HAP-1 (cell line): Measurements from ENCODE around the gene THOC6.

Experiments used
- DNase-seq, 2 experiments: peaks; one replicate each; pipeline ENCODE4 v3.0.0-alpha.2; 2016 to 2020; ENCODE audit warnings: low spot score in 2 of 2
- H3K27me3 ChIP-seq: fragments of 250-450 bp; sonication (Bioruptor Pico); 2 replicates; pipeline ENCODE4 v1.5.1; 2020; ENCODE audit warnings: low read depth, mild to moderate bottlenecking, moderate library complexity
- H3K36me3 ChIP-seq: fragments of 250-450 bp; sonication (Bioruptor Pico); replicated peaks from 2 replicates; pipeline ENCODE4 v1.5.1; 2020; ENCODE audit warnings: mild to moderate bottlenecking
- H3K4me1 ChIP-seq: fragments of 250-450 bp; sonication (Bioruptor Pico); 2 replicates; pipeline ENCODE4 v1.5.1; 2020; ENCODE audit warnings: mild to moderate bottlenecking
- H3K4me3 ChIP-seq: fragments of 250-450 bp; sonication (Bioruptor Pico); 2 replicates; pipeline ENCODE4 v1.5.1; 2020; ENCODE audit warnings: mild to moderate bottlenecking, moderate library complexity
- H3K9me3 ChIP-seq: fragments of 250-450 bp; sonication (Bioruptor Pico); 2 replicates; pipeline ENCODE4 v1.5.1; 2020; ENCODE audit warnings: mild to moderate bottlenecking, moderate library complexity
- in situ Hi-C: fragments of 300-500 bp; cut with MboI; formaldehyde crosslinking; loops from 3 replicates; pipeline ENCODE4 v1.14.3; 2020; ENCODE audit warnings: low sequenced_read_pairs, inconsistent platforms, mixed read lengths

Gene THOC6

GRCh38 chr16:2985462-2985861 is 38.4 kb upstream of the THOC6 start:
- Histone ChIP-seq H3K9me3 (no peaks in the 10 kb centered on the region), H3K27me3 (peaks cover 3% of the 10 kb centered on the region; the same call in 1 of the 2 replicates), H3K4me1 (peaks cover 21% of the 10 kb centered on the region), H3K36me3 (no peaks in the 10 kb centered on the region), H3K4me3 (no peak overlapping the region)
- DNase-seq, result no peak
- in situ Hi-C loops, result no loop called here

- Histone ChIP-seq H3K4me1 (peaks cover 17% of the 10 kb centered on the region), H3K36me3 (no peaks in the 10 kb centered on the region), H3K27me3 (peaks cover 3% of the 10 kb centered on the region; the same call in 1 of the 2 replicates), H3K9me3 (no peaks in the 10 kb centered on the region), H3K4me3 (no peak overlapping the region)
- in situ Hi-C loops, result no loop called here
- no peak for DNase-seq
These were observed 37.9 kb upstream of the THOC6 start for GRCh38 chr16:2985893-2986355.

GRCh38 chr16:2986623-2987188 is 37.1 kb upstream of the THOC6 start:
- in situ Hi-C loops, result no loop called here
- no peaks in the 10 kb centered on the region for H3K36me3 ChIP-seq
- H3K4me3 ChIP-seq, result no peak overlapping the region
- H3K9me3 ChIP-seq, result no peaks in the 10 kb centered on the region
- H3K27me3 ChIP-seq, result peaks cover 3% of the 10 kb centered on the region; the same call in 1 of the 2 replicates
- peaks cover 9% of the 10 kb centered on the region for H3K4me1 ChIP-seq
- no peak for DNase-seq

- H3K9me3 ChIP-seq, result no peaks in the 10 kb centered on the region
- peaks cover 7% of the 10 kb centered on the region for H3K4me1 ChIP-seq
- H3K36me3 ChIP-seq, result no peaks in the 10 kb centered on the region
- H3K27me3 ChIP-seq, result peaks cover 3% of the 10 kb centered on the region; the same call in 1 of the 2 replicates
- in situ Hi-C loops, result no loop called here
- no peak overlapping the region for H3K4me3 ChIP-seq
- no peak for DNase-seq
These were observed 36.5 kb upstream of the THOC6 start for GRCh38 chr16:2987286-2987685.

- no peak for DNase-seq
- no peak overlapping the region for H3K4me3 ChIP-seq
- in situ Hi-C loops, result no loop called here
- no peaks in the 10 kb centered on the region for H3K36me3 ChIP-seq
- H3K4me1 ChIP-seq, result peaks cover 7% of the 10 kb centered on the region
- peaks cover 3% of the 10 kb centered on the region; the same call in 1 of the 2 replicates for H3K27me3 ChIP-seq
- H3K9me3 ChIP-seq, result no peaks in the 10 kb centered on the region
These were observed 36.0 kb upstream of the THOC6 start for GRCh38 chr16:2987833-2988232.

GRCh38 chr16:2988590-2989099 is 35.2 kb upstream of the THOC6 start:
- DNase-seq, result no peak
- Histone ChIP-seq H3K4me1 (peaks cover 4% of the 10 kb centered on the region), H3K9me3 (no peaks in the 10 kb centered on the region), H3K36me3 (no peaks in the 10 kb centered on the region), H3K4me3 (no peak overlapping the region), H3K27me3 (peaks cover 3% of the 10 kb centered on the region; the same call in 1 of the 2 replicates)
- in situ Hi-C loops, result no loop called here

GRCh38 chr16:2990891-2991290 is 32.9 kb upstream of the THOC6 start:
- Histone ChIP-seq H3K27me3 (peaks cover 3% of the 10 kb centered on the region; the same call in 1 of the 2 replicates), H3K9me3 (no peaks in the 10 kb centered on the region), H3K4me3 (no peak overlapping the region), H3K36me3 (no peaks in the 10 kb centered on the region), H3K4me1 (no peaks in the 10 kb centered on the region)
- in situ Hi-C loops, result no loop called here
- DNase-seq, result no peak

- no peak for DNase-seq
- H3K36me3 ChIP-seq, result no peaks in the 10 kb centered on the region
- H3K27me3 ChIP-seq, result peaks cover 3% of the 10 kb centered on the region; the same call in 1 of the 2 replicates
- in situ Hi-C loops, result no loop called here
- no peaks in the 10 kb centered on the region for H3K9me3 ChIP-seq
- no peak overlapping the region for H3K4me3 ChIP-seq
- no peaks in the 10 kb centered on the region for H3K4me1 ChIP-seq
These were observed 32.1 kb upstream of the THOC6 start for GRCh38 chr16:2991566-2992261.

GRCh38 chr16:2992383-2993081 is 31.3 kb upstream of the THOC6 start:
- in situ Hi-C loops, result no loop called here
- no peaks in the 10 kb centered on the region for H3K36me3 ChIP-seq
- no peaks in the 10 kb centered on the region for H3K4me1 ChIP-seq
- no peak for DNase-seq
- H3K9me3 ChIP-seq, result no peaks in the 10 kb centered on the region
- H3K4me3 ChIP-seq, result no peak overlapping the region
- peaks cover 3% of the 10 kb centered on the region; the same call in 1 of the 2 replicates for H3K27me3 ChIP-seq

- in situ Hi-C loops, result no loop called here
- Histone ChIP-seq H3K9me3 (no peaks in the 10 kb centered on the region), H3K4me1 (no peaks in the 10 kb centered on the region), H3K36me3 (no peaks in the 10 kb centered on the region), H3K4me3 (no peak overlapping the region), H3K27me3 (peaks cover 3% of the 10 kb centered on the region; the same call in 1 of the 2 replicates)
- DNase-seq, result no peak
These were observed 27.5 kb upstream of the THOC6 start for GRCh38 chr16:2996298-2996697.

- no peak for DNase-seq
- no peaks in the 10 kb centered on the region for H3K9me3 ChIP-seq
- H3K36me3 ChIP-seq, result no peaks in the 10 kb centered on the region
- in situ Hi-C loops, result no loop called here
- peaks cover 2% of the 10 kb centered on the region for H3K4me1 ChIP-seq
- no peak overlapping the region for H3K4me3 ChIP-seq
- H3K27me3 ChIP-seq, result peaks cover 3% of the 10 kb centered on the region; the same call in 1 of the 2 replicates
These were observed 23.9 kb upstream of the THOC6 start for GRCh38 chr16:2999929-3000328.

- in situ Hi-C loops, result no loop called here
- DNase-seq, result no peak
- Histone ChIP-seq H3K27me3 (peaks cover 3% of the 10 kb centered on the region; the same call in 1 of the 2 replicates), H3K4me3 (no peak overlapping the region), H3K9me3 (no peaks in the 10 kb centered on the region), H3K36me3 (no peaks in the 10 kb centered on the region), H3K4me1 (peaks cover 4% of the 10 kb centered on the region)
These were observed 23.3 kb upstream of the THOC6 start for GRCh38 chr16:3000540-3000939.

- Histone ChIP-seq H3K4me3 (no peak overlapping the region), H3K9me3 (no peaks in the 10 kb centered on the region), H3K27me3 (peaks cover 3% of the 10 kb centered on the region; the same call in 1 of the 2 replicates), H3K36me3 (no peaks in the 10 kb centered on the region), H3K4me1 (peaks cover 4% of the 10 kb centered on the region)
- DNase-seq, result no peak
- in situ Hi-C loops, result no loop called here
These were observed 22.5 kb upstream of the THOC6 start for GRCh38 chr16:3001316-3001715.
